ENCODE measurements around the gene FBXO2.

GRCh38 chr1:11670747-11671146 is 16.5 kb upstream of the FBXO2 start:
- TF ChIP-seq CTCF (conservative IDR thresholded peaks at IDR 0.05) (no peak), ZFX (IDR thresholded peaks at IDR 0.05) (no peak)
